Measurements from ENCODE around the gene RRH.

DNA sequence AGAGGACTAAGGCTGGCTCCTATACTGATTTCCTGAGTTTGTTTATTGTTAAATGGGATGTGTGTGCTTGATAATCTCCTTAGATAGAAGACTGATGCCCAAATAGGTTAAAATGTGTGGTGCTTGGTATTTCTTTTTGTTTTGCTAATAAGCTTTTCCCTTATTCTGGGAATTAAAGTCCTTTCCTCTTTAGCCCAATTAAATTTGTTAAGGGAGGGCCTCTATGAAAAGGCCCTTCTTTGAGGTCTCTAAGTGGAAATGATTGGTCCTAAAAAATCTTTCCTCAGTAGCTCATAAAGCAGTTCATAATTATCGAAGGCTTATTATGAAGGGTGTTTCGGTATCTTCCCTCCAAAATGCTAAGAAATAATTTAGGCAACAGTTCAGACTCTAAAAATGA is at the start of gene RRH:
- no peak for TF ChIP-seq CTCF (IDR thresholded peaks at IDR 0.05; ENCODE audit: insufficient read depth, low read length, poor library complexity, severe bottlenecking)
- TF ChIP-seq EZH2phosphoT487 (conservative IDR thresholded peaks at IDR 0.05; ENCODE audit: low read length): no peak
